ENCODE measurements around the gene EFNA2.

Gene EFNA2

DNA sequence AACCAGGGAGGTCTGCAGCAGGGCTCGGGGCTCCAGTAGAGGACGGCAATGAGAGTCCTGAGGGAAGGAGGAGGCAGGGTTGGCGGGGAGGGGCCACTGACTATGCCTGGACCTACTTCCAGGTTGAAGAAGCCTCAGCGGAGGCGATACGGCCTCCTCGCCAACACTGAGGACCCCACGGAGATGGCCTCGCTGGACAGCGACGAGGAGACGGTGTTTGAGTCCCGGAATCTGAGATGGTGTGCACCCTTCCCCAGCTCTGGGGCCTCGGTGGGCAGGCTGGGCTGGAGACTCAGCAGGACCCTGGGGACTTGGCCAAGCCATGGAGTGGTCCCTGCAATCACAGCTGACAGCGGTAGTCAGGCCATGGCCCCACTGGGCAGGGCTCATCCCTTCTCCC is 8.6 kb upstream of the EFNA2 start:
- TF ChIP-seq, protein P1, sequence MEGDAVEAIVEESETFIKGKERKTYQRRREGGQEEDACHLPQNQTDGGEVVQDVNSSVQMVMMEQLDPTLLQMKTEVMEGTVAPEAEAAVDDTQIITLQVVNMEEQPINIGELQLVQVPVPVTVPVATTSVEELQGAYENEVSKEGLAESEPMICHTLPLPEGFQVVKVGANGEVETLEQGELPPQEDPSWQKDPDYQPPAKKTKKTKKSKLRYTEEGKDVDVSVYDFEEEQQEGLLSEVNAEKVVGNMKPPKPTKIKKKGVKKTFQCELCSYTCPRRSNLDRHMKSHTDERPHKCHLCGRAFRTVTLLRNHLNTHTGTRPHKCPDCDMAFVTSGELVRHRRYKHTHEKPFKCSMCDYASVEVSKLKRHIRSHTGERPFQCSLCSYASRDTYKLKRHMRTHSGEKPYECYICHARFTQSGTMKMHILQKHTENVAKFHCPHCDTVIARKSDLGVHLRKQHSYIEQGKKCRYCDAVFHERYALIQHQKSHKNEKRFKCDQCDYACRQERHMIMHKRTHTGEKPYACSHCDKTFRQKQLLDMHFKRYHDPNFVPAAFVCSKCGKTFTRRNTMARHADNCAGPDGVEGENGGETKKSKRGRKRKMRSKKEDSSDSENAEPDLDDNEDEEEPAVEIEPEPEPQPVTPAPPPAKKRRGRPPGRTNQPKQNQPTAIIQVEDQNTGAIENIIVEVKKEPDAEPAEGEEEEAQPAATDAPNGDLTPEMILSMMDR (IDR thresholded peaks at IDR 0.05; ENCODE audit: borderline replicate concordance, control extremely low read depth, extremely low read depth, insufficient read depth, missing control alignments) = no peak
- in situ Hi-C loops (cut with MboI; ENCODE audit: low sequenced_read_pairs, unreplicated experiment) = no loop called here
- DNase-seq (ENCODE audit: low spot score) = no peak

DNA sequence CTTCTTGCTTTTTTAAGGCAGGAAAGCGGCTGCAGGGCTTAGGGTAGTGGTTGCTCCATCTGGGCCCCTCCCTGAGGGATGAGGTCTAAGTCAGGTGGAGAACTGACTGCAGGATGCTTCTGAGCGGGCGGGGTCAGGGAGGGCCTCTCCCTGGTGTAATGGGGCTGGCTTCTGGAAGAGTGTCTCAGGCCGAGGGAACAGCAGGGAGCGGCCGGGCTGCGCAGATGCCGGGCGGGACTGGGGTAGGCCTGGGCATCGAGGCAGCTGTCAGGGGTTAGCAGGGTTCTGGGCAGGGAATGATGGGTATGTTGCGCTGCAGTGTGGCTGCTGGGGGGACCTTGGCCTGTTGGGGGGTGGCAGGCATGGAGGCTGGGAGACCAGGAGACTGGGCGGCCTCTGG is 7.6 kb upstream of the EFNA2 start:
- no peak for DNase-seq (ENCODE audit: low spot score)
- TF ChIP-seq, protein P1 (IDR thresholded peaks at IDR 0.05; ENCODE audit: borderline replicate concordance, control extremely low read depth, extremely low read depth, insufficient read depth, missing control alignments) = no peak
- in situ Hi-C loops (cut with MboI; ENCODE audit: low sequenced_read_pairs, unreplicated experiment) = no loop called here

DNA sequence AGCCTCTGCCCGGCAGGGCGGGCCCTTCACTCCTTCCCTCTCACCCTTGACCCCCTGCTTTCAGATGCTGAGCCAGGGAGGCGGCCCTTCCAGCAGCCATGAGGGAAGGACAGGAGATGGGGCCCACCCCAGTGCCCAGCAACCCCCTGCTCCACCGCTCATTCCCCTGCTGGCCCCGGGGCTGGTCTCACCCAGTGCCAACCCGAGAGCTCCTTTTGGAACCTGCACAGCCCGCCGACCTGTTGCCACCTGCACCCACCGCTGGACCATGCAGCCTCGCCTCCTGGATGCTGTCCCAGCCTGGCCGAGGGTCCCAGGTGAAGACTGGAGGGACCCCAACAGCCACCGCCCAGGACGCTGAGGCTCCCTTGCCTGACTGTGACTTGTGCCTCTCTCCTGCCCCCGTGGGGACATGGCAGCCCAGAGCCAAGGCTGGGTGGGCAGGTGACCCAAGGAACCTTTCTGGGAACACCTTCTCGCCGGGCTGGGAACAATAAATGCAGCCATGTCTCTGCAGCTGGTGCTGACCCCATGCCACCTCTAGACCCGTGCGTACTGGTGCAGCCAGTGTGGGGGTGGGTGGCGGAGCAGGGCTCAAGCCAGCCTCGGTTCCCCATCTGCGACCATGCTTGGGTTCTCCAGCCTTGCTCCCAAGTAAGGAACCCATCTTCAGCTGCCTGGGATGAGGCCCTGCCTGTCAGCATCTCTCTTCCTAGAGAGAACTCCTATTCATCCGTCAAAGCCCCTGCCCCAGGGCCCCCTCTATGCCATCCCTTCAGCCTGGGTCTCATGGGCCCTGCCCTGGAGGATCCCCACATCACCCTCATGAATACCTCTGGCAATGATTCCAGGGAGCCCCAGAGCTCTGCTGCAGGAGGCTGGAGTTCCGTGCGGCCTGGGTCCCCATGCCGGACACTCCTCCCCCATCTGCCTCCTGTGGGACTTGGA is 6.7 kb upstream of the EFNA2 start:
- in situ Hi-C loops (cut with MboI; ENCODE audit: low sequenced_read_pairs, unreplicated experiment) = no loop called here
- TF ChIP-seq, protein P1 (IDR thresholded peaks at IDR 0.05; ENCODE audit: borderline replicate concordance, control extremely low read depth, extremely low read depth, insufficient read depth, missing control alignments) = no peak
- DNase-seq (ENCODE audit: low spot score) = no peak

DNA sequence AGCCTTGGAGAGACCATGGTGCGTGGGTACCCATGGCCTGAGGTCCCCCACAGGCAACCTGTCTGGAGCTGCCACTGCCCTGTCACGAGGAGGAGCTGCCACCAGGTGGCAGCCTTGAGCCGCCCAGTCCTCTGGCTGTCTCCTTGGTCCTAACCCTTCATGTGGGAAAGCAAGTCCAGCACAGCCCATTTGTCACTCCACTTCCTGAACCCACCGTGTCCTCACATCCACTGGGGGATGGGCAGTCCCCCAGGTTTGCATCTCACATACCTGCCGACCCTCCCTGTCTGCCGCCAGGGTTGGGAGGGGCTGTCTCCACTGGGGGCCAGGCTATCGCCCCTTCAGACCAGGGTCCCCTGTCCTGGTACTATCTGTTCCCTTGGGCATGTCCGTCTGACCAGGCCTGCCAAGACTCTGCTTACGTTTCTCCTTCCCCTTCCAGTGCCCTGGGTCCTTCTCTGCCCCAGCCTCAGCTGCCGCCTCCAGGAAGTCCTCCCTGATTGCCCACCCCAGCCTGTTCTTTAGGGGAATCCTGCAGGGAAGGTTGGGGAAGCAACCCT is 5.8 kb upstream of the EFNA2 start:
- DNase-seq (ENCODE audit: low spot score) = peak; percentile 92
- TF ChIP-seq, protein P1 (IDR thresholded peaks at IDR 0.05; ENCODE audit: borderline replicate concordance, control extremely low read depth, extremely low read depth, insufficient read depth, missing control alignments) = peak; percentile 98
- in situ Hi-C loops (cut with MboI; ENCODE audit: low sequenced_read_pairs, unreplicated experiment) = no loop called here

DNA sequence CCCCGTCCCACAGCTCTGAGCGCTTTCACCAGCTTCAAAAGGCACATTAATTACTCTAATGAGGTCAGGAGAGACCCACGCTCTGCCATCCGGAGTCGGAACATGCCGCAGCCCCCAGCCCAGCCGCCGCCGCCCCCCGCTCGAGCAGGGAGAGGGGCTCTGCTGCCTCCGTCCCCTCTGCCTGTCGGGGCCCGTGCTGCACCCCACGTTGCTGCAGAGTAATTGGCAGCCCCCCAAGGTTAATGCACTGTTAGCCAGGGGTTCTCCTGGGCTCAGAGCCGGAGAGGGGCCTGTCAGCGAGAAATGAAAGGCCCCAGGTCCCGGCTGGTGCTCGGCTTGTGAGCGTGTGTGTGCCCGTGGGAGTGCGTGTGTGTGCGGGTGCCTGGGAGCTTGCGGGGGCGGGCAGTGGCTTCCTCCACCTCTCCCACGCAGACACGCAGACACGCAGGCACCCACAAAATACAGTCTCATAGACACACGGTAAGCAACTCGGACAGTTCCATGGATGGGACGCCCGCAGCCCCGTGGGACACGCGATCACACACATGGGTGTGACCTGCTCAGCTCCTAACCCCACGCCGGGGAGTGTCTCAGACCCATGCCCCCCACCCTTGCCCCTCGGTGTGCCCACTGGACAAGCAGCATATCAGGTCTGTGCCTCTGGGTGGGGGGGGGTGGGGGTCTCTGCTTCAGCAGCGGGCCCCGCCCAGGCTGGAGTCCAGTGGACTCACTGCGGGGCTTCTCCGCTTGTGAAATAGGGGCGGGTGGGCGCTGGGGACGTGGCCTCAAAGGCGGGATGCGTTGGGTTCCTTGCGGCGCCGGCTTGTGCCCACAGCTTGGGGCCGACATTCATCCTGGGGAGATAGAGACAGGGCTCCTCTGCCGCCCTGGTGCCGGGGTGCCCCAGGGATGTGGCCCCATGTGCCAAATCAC is 4.8 kb upstream of the EFNA2 start:
- TF ChIP-seq, protein P1 (IDR thresholded peaks at IDR 0.05; ENCODE audit: borderline replicate concordance, control extremely low read depth, extremely low read depth, insufficient read depth, missing control alignments) = no peak
- in situ Hi-C loops (cut with MboI; ENCODE audit: low sequenced_read_pairs, unreplicated experiment) = no loop called here
- no peak for DNase-seq (ENCODE audit: low spot score)

Measured in GM13976 (cell line).